Hypothalamus (tissue), 51 donors: ENCODE data around the gene NEIL1.

ENCODE experiments used
- DNase-seq, 51 donors: peaks; one replicate each; lab custom pipeline; 2025; lab: John Stamatoyannopoulos, UW

The NEIL1 gene

DNA sequence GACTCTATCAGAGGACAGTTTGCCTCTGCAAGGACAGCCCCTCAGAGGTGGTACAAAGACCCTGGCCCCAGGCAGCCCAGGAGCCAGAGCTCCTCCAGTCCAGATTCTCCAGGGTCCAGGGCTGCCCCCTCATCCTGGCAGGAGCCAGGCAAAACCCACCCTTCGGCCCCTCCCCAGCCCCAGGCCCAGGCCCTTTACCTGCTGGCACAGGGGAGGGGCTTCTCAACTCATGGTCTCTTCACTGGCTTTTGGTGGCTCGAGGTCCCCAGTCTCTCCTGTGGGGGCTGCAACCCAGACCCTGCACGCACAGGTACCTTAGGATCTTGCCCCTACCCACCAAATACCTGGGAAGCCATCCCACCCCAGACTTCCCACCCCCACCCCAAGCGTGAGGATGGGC lies 8.5 kb downstream of the NEIL1 start:
- DNase-seq, result no peak

GRCh38 chr15:75356006-75356405 lies 9.2 kb downstream of the NEIL1 start:
- DNase-seq, result no peak

DNA sequence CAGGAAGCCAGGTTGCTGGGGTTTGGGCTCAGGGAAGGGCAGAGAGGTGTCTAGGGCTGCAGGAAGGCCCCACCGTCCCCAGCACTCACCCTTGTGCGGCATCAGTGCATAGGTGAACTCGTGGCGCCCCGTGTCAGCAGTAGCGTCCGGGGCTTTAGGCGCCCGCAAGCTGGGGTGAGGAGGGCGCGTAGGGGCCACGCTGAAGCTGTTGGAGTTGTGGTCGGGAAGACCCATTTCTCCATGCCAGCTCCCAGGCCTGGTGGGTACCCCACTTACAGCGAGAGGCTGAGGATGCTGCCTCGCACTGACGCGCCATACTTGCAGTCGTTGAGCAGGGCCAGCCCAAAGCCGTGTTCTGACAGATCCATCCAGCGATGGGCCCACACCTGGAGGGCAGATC lies 9.7 kb downstream of the NEIL1 start:
- DNase-seq, result no peak

DNA sequence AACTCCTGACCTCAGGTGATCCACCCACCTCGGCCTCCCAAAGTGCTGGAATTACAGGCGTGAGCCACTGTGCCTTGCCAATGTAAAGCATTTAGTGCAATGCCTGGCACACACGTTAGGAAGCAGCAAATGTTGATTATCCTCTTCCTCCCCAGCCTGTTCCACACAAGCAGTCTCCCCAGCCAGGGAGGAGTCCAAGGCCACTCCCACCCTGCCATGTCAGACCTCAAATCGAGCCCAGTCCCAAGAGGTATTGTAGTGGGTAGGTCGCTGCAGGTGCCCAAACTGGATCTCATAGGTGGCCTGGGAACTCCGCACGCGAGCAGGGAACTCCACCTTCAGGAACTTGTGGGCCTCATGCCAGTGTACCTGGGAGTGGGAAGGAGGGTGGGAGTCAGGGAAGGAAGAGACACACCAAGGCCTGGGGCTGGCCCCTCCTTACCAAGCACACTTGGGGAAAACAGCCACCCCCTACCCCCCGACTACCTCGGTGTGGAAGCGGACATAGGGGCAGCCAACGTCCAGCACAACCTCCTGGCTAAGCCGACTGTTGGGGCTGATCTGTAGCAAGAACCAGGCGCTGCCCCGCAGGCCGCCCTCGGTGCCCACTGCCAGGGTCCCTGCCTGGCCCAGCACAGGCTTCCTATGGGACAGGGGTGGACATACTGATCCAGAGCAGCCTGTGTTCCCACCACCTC lies 11.3 kb downstream of the NEIL1 start:
- no peak for DNase-seq

DNA sequence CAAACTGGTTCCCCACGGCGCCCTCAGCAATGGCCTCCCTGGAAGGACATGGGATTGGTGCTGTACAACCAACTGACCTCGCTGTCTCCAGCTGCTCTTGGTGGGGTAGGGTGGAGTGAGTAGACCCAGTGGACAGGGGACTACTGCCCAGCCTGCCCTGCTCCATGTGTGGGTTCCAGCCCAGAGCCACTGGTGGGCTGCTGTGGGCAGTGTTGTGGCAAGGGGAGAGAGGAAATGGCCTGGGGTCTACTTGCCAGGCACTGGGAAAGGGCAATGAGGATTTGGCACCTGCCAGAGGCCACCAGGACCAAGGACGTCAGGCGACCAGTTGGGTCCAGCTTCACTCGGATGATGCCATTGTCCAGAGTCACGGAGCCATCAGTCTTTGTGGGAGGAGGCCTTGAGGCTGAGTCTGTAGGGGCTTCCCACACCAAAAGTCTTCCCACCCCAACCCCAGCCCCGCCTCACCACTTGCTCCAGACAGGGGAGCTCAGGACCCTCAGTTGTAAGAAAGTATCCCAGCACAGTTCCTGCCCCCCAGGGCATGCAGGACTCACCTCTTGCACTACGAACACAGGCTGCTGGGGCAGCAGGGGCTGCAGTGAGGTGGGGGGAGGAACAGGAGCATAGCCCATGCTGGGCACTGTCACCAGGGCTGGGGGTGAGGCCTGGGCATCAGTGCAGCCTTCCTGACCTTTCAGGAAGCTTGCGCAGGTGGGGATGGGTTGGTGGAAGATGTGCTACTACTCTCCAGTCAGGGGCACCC lies 12.1 kb downstream of the NEIL1 start:
- no peak for DNase-seq

GRCh38 chr15:75359537-75360250 lies 12.9 kb downstream of the NEIL1 start:
- DNase-seq, result no peak

DNA sequence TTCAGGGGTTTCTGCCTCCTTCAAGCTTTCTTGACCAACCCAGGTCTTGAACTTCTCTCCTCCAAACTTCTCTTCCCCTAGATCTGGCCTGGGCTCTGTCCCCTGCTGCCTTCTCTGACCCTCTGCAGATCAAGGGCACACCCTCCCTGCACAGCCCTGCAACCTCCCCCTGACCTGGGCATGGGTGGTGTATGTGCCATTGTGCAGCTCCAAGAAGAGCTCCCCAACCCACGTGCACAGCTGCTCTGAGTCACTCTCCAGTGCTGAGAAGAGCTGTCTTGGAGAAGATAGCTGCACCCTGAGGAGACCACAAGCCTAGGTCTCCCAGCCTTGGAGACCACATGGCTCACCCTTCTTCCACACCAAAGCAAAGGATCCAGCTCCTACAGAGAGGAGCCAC lies 13.6 kb downstream of the NEIL1 start:
- peak in 2 of 51 donors; percentile 7 to 15 for DNase-seq

GRCh38 chr15:75360856-75361255 lies 14.0 kb downstream of the NEIL1 start:
- no peak for DNase-seq

GRCh38 chr15:75361361-75361988 lies 14.6 kb downstream of the NEIL1 start:
- no peak for DNase-seq

DNA sequence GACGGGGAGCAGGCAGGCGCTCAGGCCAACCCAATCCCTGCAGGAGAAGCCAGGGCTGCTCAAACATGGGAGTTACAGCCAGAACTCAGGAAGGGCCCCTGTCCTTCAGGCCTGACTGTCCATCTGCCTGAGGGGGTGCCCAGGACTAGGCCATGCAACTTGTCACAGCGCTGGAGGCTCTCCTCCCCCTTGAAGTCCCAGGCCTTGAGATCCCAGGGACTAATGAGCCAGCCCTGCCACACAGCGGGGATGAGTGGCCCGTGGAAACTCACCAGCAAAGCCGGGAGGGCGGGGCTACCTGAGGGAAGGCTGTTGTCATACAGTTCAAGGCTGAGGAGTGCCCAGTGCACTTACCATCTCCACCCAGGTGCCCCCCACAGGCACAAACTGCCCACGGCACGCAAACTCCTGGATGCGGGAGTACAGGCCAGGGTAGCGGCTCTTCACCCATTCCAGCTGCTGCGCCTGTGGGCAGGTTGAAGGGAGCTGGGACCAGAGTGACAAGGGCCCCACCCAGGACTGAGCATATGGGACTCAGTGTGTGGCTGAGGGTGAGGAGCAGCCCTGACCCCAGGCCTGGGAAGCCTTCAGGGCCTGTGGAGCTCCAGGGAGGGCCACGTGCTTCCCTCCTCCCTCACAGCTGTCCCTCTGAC lies 15.3 kb downstream of the NEIL1 start:
- no peak for DNase-seq

GRCh38 chr15:75362642-75363249 lies 15.9 kb downstream of the NEIL1 start:
- no peak for DNase-seq

GRCh38 chr15:75363786-75364185 lies 16.9 kb downstream of the NEIL1 start:
- DNase-seq, result no peak

GRCh38 chr15:75364881-75365280 lies 18.0 kb downstream of the NEIL1 start:
- no peak for DNase-seq

- DNase-seq, result no peak
These were observed 19.3 kb downstream of the NEIL1 start for GRCh38 chr15:75366163-75366562.

DNA sequence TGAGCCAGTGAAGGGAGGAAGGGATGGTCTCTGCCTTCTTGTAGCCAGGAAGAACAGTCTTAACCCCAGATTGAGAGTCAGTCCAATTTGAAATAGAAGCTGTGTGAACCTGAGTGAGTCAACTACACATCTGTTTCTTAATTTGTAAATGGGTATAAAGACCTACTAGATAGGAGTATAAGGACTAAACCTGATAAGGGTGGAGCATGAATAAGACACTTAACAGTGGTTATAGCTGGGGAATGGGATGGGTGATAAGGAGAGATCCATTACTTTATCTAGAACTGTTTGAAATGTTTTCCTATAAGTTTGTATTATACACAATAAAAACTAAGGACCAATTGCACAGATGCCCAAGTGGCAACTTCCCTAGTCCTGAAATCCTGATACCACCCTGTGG lies 20.2 kb downstream of the NEIL1 start:
- DNase-seq, result no peak

DNA sequence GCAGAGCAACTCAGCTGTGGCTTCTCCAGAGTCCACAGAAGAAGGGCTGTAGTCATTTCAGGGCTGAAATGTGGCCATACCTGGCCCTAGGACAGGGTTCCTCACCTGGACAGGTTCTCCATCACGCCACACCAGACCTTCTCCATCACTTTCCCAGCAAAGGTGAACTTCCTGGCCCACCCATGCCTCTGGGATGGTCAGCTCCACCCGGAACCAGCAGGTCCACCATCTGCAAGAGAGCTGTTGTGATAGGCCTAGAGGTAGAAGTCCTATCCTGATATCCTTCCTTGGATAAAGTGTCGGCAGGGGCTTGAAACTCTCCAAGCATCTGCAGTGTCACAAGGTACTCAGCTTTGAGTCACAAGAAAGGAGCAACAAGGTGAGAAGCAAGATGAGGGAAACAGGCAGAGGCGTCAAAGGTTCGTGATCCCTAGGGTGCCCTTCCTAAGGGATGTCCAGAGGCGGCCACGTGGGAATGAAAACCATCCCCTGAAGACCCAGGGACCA lies 20.6 kb downstream of the NEIL1 start:
- DNase-seq, result no peak

- DNase-seq, result peak in 50 of 51 donors; percentile 27 to 91 (median 81)
These were observed 21.3 kb downstream of the NEIL1 start, which contains the start of gene MAN2C1 for GRCh38 chr15:75367913-75368688. Gene MAN2C1, minus strand, starts transcription at chr15:75368607. Its CDS starts 24 bp downstream, at chr15:75368583.

- no peak for DNase-seq
These were observed 21.9 kb downstream of the NEIL1 start for GRCh38 chr15:75368689-75369239.
